Stimulated activated naive B cell treated with anti-CD40 and anti-IgM and Interleukin-4, amounts not matched to agents 10 μg/mL and 1 μg/mL and 100 μg/mL, for 72 hours (primary cell): Measurements from ENCODE around the gene TBX1.

Experiments
- ATAC-seq, 2 donors: fragments of 150-1000 bp; cut with Tn5 transposase; replicated peaks; 2 replicates each; pipeline ENCODE4 v1.10.0; 2021; ENCODE audit warnings: moderate library complexity in 1 of 2
- DNase-seq: peaks from one replicate; pipeline ENCODE4 v3.0.0; 2021
- H3K27ac Mint-ChIP-seq: one replicate; pipeline ENCODE4 v1.8.0; 2022; ENCODE audit warnings: mild to moderate bottlenecking, mixed read lengths
- H3K27me3 Mint-ChIP-seq, 2 donors: one replicate each; pipeline ENCODE4 v1.8.0; 2022; ENCODE audit warnings: mixed read lengths in 2 of 2
- H3K36me3 Mint-ChIP-seq, 2 donors: one replicate each; pipeline ENCODE4 v1.8.0; 2022; ENCODE audit warnings: mixed read lengths in 2 of 2, mild to moderate bottlenecking in 1 of 2
- H3K4me1 Mint-ChIP-seq, 2 donors: one replicate each; pipeline ENCODE4 v1.8.0; 2022; ENCODE audit warnings: mixed read lengths in 2 of 2, mild to moderate bottlenecking in 1 of 2
- H3K4me3 Mint-ChIP-seq, 2 donors: one replicate each; pipeline ENCODE4 v1.8.0; 2022; ENCODE audit warnings: mild to moderate bottlenecking in 2 of 2, mixed read lengths in 2 of 2, moderate library complexity in 1 of 2
- H3K9me3 Mint-ChIP-seq, 2 donors: one replicate each; pipeline ENCODE4 v1.8.0; 2022; ENCODE audit warnings: mixed read lengths in 2 of 2, mild to moderate bottlenecking in 1 of 2

TBX1 gene

DNA sequence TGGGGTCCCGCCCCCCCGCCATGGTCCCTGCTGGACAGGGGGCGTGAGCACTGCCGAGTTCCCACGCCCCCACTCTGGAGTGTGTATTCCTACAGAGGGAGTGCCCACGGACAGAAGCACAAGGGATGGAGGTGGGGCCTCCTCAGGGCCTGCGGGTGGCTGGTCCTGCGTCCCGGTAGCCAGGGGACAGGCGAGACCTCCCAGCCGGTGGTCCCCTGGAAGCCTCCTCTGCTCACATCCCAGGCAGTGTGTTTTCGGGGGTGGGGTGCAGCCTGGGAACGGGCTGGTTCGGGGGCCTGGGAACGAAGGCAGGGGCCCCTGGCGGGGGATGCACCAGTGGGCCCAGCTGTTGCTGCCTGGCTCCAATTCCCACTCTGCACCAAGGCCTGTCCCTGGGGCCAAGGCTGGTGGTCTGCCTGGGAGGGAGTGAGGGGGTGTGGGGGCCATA lies 21.1 kb upstream of the TBX1 start:
- ATAC-seq (no peak), DNase-seq (no peak)
- H3K36me3 Mint-ChIP-seq, result no peaks in the 10 kb centered on the region
- H3K9me3 Mint-ChIP-seq, result no peaks in the 10 kb centered on the region
- H3K27me3 Mint-ChIP-seq, result peaks cover 10 to 14% of the 10 kb centered on the region in 2 donors
- H3K4me3 Mint-ChIP-seq, result no peak overlapping the region
- H3K4me1 Mint-ChIP-seq, result no peaks in the 10 kb centered on the region
- no peak overlapping the region for H3K27ac Mint-ChIP-seq

DNA sequence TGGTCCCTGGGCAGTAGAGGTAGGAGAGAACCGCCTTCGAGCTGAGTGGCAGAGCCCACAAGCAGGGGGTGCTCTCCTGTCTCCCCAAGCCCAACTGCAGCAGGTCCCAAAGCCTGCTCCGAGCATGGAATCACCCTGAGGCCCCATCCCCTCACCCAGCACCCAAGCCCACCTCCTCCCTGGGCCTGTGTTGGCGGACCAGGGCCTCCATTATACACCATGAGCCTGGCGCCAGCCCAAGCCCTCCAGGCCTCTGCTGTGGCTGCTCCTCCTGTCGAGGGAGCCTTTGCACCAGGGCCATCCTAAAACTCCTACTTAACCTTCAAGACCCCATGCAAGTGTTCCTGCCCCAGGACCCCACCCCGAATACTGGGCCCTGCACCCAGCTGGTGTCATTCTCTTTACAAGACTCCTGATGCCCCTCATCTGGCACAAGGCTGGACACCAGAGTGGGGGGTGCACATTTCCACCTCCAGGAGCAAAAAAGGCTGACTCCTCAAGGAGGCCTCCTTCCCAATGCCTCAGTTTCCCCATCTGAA lies 20.6 kb upstream of the TBX1 start:
- Mint-ChIP-seq H3K9me3 (no peaks in the 10 kb centered on the region), H3K36me3 (no peaks in the 10 kb centered on the region), H3K27ac (no peak overlapping the region), H3K4me1 (no peaks in the 10 kb centered on the region), H3K4me3 (no peak overlapping the region), H3K27me3 (peaks cover 6 to 8% of the 10 kb centered on the region in 2 donors)
- ATAC-seq (no peak), DNase-seq (no peak)

DNA sequence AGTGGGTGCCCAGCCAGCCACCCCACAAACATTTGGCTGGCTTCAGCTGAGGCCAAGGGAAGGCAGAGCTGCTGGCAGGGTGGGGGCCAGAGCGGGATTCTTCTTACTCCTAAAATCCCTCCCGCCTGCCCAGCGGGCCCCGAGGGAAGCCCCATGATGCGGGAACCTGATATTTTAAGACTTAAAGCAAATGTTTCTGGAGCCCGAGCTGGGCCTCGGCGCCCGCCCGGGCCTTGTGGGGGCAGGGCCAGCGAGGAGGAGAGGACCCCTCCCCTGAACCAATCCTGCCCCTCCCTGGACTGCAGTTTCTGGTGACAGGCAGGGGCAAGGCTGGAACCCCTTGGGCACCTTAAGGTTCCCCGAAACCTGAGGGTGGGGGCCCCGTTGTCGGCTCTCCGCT lies 20.0 kb upstream of the TBX1 start:
- peaks cover 5 to 7% of the 10 kb centered on the region in 2 donors for H3K27me3 Mint-ChIP-seq
- no peaks in the 10 kb centered on the region for H3K36me3 Mint-ChIP-seq
- ATAC-seq, result no peak
- H3K9me3 Mint-ChIP-seq, result no peaks in the 10 kb centered on the region
- no peak overlapping the region for H3K27ac Mint-ChIP-seq
- H3K4me3 Mint-ChIP-seq, result no peak overlapping the region
- DNase-seq, result no peak
- H3K4me1 Mint-ChIP-seq, result no peaks in the 10 kb centered on the region

DNA sequence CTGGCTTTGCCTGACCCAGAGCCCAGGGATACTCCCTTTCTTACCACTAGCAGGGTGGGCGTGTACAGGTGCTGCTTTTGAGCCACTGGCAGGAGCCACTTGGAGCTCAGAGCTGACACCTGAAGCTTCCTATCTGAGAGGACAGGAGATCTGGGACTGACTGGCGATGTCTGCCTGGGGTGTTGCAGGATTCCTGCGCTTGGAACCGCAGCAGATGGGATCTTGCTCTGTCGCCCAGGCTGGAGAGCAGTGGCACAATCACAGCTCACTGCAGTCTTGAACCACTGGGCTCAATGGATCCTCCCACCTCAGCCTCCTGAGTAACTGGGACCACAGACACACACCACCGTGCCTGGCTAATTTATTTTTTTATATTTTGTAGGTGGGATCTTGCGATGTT lies 19.5 kb upstream of the TBX1 start:
- H3K4me3 Mint-ChIP-seq, result no peak overlapping the region
- no peaks in the 10 kb centered on the region for H3K36me3 Mint-ChIP-seq
- no peaks in the 10 kb centered on the region for H3K4me1 Mint-ChIP-seq
- peaks cover 5 to 9% of the 10 kb centered on the region in 2 donors for H3K27me3 Mint-ChIP-seq
- no peak overlapping the region for H3K27ac Mint-ChIP-seq
- DNase-seq (no peak), ATAC-seq (no peak)
- H3K9me3 Mint-ChIP-seq, result no peaks in the 10 kb centered on the region

DNA sequence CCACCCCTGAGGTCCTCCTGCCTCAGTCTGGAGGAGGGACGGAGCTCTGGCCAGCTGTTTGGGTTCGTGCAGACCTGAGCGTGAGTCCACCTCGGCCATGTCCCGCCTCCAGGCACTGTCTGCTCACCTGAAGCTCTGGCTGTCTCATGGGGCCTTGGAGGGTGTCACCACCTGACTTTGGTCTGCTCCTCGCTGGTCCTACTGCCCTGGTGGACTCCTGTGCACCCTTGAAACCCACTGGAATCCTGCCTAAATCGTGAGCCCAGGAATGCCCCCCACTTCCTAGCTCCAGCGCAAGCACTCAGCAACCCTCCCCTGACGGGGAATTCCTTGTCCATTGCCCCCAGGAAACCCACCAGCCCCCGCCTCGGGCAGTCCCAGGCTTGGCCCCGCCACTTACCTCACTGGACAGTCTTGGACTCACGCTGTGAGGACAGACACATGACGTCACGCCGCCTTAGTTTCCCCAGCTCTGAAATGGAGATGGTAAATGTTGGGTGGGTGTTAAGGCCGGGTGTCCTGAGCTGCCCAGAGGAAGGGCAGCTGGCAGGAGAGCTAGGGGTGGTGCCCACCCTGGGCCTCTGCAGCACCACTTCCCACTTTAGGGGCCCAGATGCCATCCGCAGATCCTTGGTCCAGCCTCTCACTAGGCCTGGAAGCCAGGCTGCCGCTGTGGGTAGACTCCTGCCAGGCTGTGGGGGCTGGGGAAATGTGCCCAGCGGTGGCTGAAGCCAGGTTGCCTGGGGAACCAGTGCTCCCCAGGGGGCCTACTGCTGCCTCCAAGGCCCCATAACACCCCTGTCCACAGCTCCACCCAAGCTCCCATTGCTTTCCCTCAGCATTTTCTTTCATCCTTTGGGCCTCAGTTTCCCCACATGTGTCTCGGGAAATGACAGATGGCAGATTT lies 18.2 kb upstream of the TBX1 start:
- Mint-ChIP-seq H3K27ac (no peak overlapping the region), H3K9me3 (no peaks in the 10 kb centered on the region)
- ATAC-seq, result no peak

DNA sequence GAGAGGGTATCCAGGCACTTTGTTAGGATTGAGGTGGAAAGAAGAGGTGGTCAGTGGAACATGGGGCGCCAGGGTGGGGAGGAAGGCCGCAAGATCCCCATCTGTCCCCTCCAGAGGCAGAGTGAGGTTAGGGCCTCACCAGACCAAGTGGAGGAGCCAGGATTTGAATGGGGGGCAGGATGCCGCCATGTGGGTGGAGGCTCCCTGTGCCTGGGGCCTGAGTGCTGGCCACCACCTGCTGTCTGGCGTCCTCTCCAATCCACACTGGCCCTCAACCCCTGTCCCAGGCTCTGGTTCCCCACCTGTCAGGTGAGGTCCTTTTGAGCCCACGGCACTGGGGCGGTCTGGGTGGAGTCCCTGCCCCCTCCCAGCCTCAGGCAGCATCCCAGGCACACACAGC lies 17.5 kb upstream of the TBX1 start:
- Mint-ChIP-seq H3K4me1 (no peaks in the 10 kb centered on the region), H3K27ac (no peak overlapping the region), H3K4me3 (no peak overlapping the region), H3K9me3 (no peaks in the 10 kb centered on the region), H3K36me3 (no peaks in the 10 kb centered on the region), H3K27me3 (peaks cover 5 to 17% of the 10 kb centered on the region in 2 donors)
- no peak for DNase-seq
- ATAC-seq, result no peak

More for the DNA sequence above, 18.2 kb upstream of the TBX1 start:
- DNase-seq, result no peak
- H3K27me3 Mint-ChIP-seq, result peaks cover 5 to 13% of the 10 kb centered on the region in 2 donors
- no peak overlapping the region for H3K4me3 Mint-ChIP-seq
- no peaks in the 10 kb centered on the region for H3K4me1 Mint-ChIP-seq
- H3K36me3 Mint-ChIP-seq, result no peaks in the 10 kb centered on the region

DNA sequence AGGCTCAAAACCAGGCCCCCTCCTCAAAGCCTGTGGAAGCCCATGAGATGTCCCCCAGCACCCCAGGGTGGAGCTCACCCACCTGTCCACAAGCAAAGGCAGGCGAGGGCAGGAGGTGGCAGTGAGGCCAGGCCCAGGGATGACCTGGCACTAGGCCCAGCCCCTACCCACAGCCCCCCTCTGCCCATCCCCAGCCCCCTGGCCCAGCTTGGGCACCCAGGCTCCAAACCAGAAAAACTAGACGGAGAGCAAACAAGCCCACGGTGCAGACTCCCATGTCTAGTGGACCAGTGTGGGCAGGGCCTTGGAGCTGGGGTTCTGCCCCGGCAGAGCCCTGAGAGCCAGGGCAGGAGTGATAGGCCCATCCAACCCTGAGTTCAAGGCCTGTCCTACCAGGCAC lies 16.9 kb upstream of the TBX1 start:
- H3K9me3 Mint-ChIP-seq, result no peaks in the 10 kb centered on the region
- ATAC-seq (no peak), DNase-seq (no peak)
- no peaks in the 10 kb centered on the region for H3K4me1 Mint-ChIP-seq
- no peak overlapping the region for H3K27ac Mint-ChIP-seq
- no peaks in the 10 kb centered on the region for H3K36me3 Mint-ChIP-seq
- no peak overlapping the region for H3K4me3 Mint-ChIP-seq
- H3K27me3 Mint-ChIP-seq, result peaks cover 5 to 20% of the 10 kb centered on the region in 2 donors

DNA sequence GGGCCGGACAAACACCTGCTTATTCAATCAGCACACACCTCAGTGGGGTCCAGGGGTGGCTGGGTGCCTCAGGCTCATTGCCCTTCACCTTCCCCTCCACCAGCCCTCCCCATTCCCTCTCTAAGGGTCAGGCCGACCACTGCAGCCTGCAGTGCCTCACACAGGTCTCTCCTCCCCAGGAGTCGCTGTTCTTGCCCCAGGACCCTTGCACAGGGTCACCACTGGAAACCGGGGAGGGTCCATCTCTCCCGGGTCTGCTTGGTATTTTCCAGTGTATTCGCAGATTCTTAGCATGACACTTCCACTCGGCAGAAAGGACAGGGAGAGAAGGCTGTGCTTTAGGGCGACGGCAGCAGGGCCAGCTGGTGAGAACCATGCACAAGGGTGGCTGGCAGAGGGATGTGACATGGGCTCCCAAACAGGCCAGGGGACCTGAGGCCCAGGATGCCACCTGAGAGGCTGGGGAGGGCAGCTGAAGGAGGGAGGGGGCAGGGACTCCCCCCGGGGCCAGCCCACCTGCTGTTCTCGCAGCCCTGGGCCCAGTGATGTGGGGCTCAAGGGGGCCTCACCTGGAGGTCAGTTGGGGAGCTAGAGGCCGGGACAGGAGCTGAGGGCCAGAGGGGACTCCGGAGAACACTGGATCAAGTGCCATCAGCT lies 16.1 kb upstream of the TBX1 start:
- no peak overlapping the region for H3K4me3 Mint-ChIP-seq
- no peak for DNase-seq
- H3K9me3 Mint-ChIP-seq, result no peaks in the 10 kb centered on the region
- no peak for ATAC-seq
- peaks cover 12 to 27% of the 10 kb centered on the region in 2 donors for H3K27me3 Mint-ChIP-seq
- no peak overlapping the region for H3K27ac Mint-ChIP-seq
- H3K4me1 Mint-ChIP-seq, result no peaks in the 10 kb centered on the region
- no peaks in the 10 kb centered on the region for H3K36me3 Mint-ChIP-seq

DNA sequence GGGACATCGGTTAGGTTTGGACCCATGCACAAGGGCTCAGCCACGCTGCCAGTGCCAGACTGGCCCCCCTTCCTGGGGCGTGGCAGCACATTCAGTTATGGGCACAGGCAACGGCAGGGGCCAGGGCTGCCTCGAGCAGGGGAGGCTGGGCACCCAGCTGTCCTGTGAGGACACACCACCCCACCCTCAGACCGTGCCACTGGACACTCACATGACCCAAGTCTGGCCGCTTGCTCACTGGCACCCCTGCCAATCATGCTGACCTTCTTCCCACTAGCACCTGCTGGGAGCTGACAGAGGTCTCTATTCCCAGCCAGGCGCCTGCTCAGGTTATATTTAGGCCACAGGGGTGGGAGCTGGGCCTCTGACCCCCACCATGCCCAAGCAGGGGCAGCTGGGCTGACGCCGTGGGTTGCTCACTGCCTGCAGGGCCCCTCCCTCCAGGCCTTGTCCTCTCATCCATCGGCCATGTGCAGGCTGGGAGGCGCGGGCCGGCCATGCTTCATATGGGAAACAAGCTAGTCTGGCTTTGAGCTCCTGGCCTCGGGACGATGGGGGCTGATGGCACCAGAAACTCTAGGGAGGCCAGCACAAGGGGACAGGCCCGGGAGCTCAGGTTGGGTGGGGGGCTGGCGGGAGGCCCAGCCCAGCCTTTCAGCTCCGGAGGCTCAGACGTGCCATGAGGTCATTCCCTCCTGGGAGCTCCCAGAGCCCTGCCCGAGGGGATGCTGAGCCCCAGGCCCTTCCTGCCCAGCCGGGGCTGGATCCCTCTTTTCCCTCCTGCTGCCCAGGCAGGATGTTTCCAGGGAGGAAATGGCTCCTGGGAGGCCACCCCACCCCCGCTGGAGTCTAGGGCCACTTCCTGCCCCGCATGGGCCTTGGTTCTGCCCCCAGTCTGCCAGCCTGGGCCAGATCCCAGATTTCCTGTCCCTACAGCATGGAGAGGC lies 15.2 kb upstream of the TBX1 start:
- Mint-ChIP-seq H3K4me1 (no peaks in the 10 kb centered on the region), H3K4me3 (no peak overlapping the region), H3K36me3 (no peaks in the 10 kb centered on the region), H3K27ac (no peak overlapping the region), H3K27me3 (peaks cover 7 to 22% of the 10 kb centered on the region in 2 donors), H3K9me3 (no peaks in the 10 kb centered on the region)
- no peak for ATAC-seq
- DNase-seq, result no peak

DNA sequence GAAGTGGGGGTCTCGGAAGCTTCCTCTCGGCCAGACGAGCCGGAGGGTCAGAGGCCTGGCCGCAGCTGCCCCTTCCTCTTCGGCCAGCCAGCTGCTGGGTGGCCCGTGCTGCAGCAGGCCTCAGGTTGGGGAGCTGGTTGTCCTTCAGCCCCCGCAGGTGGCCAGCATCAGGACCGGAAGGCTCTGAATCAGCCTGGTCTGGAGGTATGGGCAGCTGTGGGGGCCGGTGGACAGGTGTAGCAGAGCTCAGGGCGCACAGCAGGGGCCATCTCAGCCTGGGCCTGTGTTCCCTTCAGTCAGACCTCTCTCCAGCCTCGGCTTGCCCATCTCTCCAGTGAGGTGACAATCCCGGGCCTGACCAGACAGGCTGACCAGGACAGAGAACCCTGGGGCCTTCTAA lies 13.9 kb upstream of the TBX1 start:
- Mint-ChIP-seq H3K4me1 (no peaks in the 10 kb centered on the region), H3K27me3 (peaks cover 15 to 34% of the 10 kb centered on the region in 2 donors), H3K27ac (no peak overlapping the region), H3K9me3 (no peaks in the 10 kb centered on the region), H3K4me3 (no peak overlapping the region), H3K36me3 (no peaks in the 10 kb centered on the region)
- DNase-seq (no peak), ATAC-seq (no peak)

DNA sequence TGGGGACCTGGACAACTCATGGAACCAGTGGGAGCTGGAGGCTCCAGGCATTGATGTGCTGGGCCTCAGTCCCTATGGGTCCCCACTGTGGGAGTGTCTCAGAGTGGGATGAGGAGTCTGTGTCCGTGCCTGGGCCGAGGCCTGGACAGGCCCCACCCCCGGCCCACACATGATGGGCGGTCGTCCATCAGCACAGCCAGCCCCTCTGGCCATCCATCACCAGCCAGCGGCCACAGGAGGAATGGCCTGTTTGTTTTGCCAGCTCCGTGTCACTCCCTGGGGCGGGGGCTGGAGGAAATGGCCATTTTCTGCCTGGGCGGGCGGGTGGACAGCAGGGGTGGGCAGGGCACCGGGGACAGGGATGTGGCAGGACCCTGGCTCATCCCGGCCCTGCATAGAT lies 13.0 kb upstream of the TBX1 start:
- Mint-ChIP-seq H3K4me1 (no peaks in the 10 kb centered on the region), H3K27ac (no peak overlapping the region), H3K27me3 (peaks cover 19 to 42% of the 10 kb centered on the region in 2 donors), H3K4me3 (no peak overlapping the region), H3K9me3 (no peaks in the 10 kb centered on the region), H3K36me3 (no peaks in the 10 kb centered on the region)
- ATAC-seq (no peak), DNase-seq (no peak)

DNA sequence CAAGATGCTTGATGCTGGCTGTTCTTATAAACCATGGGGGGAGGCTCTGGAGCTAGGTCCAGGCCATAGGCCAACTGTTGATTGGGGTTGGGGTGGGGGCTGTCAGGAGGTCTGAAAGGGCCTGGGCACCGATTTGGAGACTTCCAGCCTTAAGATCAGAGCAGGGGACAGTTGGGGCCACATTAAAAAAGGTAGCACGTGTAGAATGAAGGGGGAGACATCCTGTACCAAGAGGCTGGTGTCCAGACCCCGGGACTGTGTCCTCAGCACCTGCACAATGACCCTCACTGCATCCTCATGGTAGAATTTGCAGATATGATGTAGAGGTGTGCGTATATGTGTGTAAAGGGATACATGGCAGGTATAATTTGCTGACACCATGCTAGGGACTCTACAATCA lies 12.4 kb upstream of the TBX1 start:
- Mint-ChIP-seq H3K4me3 (no peak overlapping the region), H3K27ac (no peak overlapping the region), H3K9me3 (no peaks in the 10 kb centered on the region), H3K36me3 (no peaks in the 10 kb centered on the region), H3K27me3 (peaks cover 25 to 48% of the 10 kb centered on the region in 2 donors), H3K4me1 (no peaks in the 10 kb centered on the region)
- ATAC-seq (no peak), DNase-seq (no peak)

DNA sequence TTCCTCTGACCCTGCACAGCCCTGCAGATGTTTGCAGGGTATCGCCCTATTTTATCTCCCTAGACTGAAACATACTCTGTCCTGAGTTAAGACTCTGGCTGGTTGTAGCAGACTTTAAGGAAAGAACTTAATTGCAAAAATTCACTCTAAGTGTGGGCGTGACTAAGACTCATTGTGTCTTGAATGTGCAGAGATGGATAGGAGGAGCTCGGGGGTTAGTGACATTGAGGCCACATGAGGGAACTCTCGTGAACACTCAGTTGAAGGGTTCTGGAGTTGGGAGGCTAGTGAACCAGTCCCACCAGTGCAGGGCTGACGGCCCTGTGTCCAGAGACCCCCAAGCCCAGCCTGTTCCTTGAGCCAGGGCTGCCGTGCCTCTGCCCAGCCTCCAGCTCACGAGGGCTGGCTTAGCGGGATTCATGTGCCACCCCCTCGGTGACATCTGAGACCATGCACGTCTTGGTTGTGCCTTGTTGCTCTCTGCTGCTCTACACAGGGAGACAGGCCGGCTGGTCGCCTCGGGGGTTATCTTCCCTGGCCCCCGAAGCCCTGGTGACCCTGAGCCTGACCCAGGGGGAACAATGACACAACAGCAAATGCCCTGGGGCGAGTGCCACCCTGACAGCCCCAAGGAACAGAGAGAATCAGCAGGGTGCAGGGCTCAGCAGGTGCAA lies 11.4 kb upstream of the TBX1 start:
- ATAC-seq, result no peak
- Mint-ChIP-seq H3K27ac (no peak overlapping the region), H3K36me3 (no peaks in the 10 kb centered on the region), H3K27me3 (peaks cover 35 to 58% of the 10 kb centered on the region in 2 donors), H3K9me3 (no peaks in the 10 kb centered on the region), H3K4me1 (peaks cover 0 to 2% of the 10 kb centered on the region in 2 donors), H3K4me3 (no peak overlapping the region)
- no peak for DNase-seq
